HepG2 (cell line): ENCODE results near the gene HEPN1. TPM values are rescaled to one million over a fixed set of nuclear protein-coding genes. Genes with fewer than 3 reads are reported as not detected.

Source experiments
- ATAC-seq: fragments of 200-7000 bp; cut with Tn5 transposase; 3 replicates; pipeline ENCODE4 v1.9.1; 2020; ENCODE audit warnings: mild to moderate bottlenecking, moderate library complexity
- BruUV-seq: library from RNA; stranded (reverse); fragments of 400-500 nt; replicated peaks from 2 replicates; lab custom pipeline; 2021; lab: Mats Ljungman, UMichigan
- CTCF ChIA-PET: fragments of 300-600 bp; formaldehyde crosslinking; extraction: SDS; loops from one replicate; lab custom pipeline; 2021; ENCODE audit warnings: low total read pairs, inconsistent platforms, low intra/inter-chr PET ratio; lab: Yijun Ruan, JAX
- POLR2A ChIA-PET: fragments of 350-600 bp; sonication (Branson Sonifier 250); formaldehyde crosslinking; loops from one replicate; lab custom pipeline; 2020; ENCODE audit warnings: antibody characterized with exemption, inconsistent platforms; lab: Yijun Ruan, JAX
- DNase-seq: peaks from one replicate; pipeline ENCODE4 v3.0.0-alpha.2; 2015; ENCODE audit warnings: low spot score
- FAIRE-seq: peaks from 3 replicates; lab custom pipeline; 2011; peaks lifted over from hg19 to GRCh38; lab: Jason Lieb, UNC
- H2AFZ ChIP-seq: one replicate; pipeline ENCODE4 v1.6.1; 2011; ENCODE audit warnings: low read length, inconsistent platforms
- H3K27ac ChIP-seq: fragments of 300-600 bp; 3 replicates; pipeline ENCODE4 v1.8.0; 2011; ENCODE audit warnings: mixed run types, mild to moderate bottlenecking, mixed read lengths, low read length, inconsistent platforms; ENCODE audit not compliant: insufficient read depth; ENCODE audit errors: extremely low read length
- H3K27me3 ChIP-seq, 2 experiments: fragments of 200-600 bp in 1 of 2; 2 replicates in 1 of 2; 3 replicates in 1 of 2; pipeline versions ENCODE4 v1.6.0 to v1.8.0; 2011; ENCODE audit warnings: low read length in 2 of 2, mild to moderate bottlenecking in 2 of 2, moderate library complexity in 2 of 2, inconsistent platforms in 1 of 2; ENCODE audit not compliant: insufficient read depth in 2 of 2, control insufficient read depth in 1 of 2
- H3K36me3 ChIP-seq, 2 experiments: fragments of 200-600 bp in 1 of 2; replicated peaks in 1 of 2; 2 replicates in 1 of 2; 3 replicates in 1 of 2; pipeline versions ENCODE4 v1.5.1 to v1.8.0; 2011; ENCODE audit warnings: low read length in 2 of 2, inconsistent platforms in 1 of 2; ENCODE audit not compliant: insufficient read depth in 2 of 2, control insufficient read depth in 1 of 2
- H3K4me1 ChIP-seq: 2 replicates; pipeline ENCODE4 v1.5.1; 2012; ENCODE audit warnings: low read length, inconsistent platforms; ENCODE audit not compliant: insufficient read depth
- H3K4me2 ChIP-seq: 2 replicates; pipeline ENCODE4 v1.6.0; 2011; ENCODE audit warnings: low read depth, low read length, inconsistent platforms
- H3K4me3 ChIP-seq, 3 experiments: fragments of 200-600 bp in 1 of 3; sonication (generic), shearing (Covaris generic) in 1 of 3; replicated peaks in 1 of 3; 2 replicates each; pipeline ENCODE4 v1.5.1; 2011 to 2016; ENCODE audit warnings: low read length in 3 of 3, inconsistent platforms in 2 of 3, low read depth in 2 of 3, mild to moderate bottlenecking in 2 of 3, control low read depth in 1 of 3, mixed read lengths in 1 of 3; ENCODE audit not compliant: insufficient read depth in 1 of 3
- H3K79me2 ChIP-seq: one replicate; pipeline ENCODE4 v1.6.1; 2011; ENCODE audit warnings: low read length, inconsistent platforms; ENCODE audit not compliant: insufficient read depth
- H3K9ac ChIP-seq: 2 replicates; pipeline ENCODE4 v1.6.0; 2011; ENCODE audit warnings: mild to moderate bottlenecking, low read depth, low read length, inconsistent platforms; ENCODE audit not compliant: insufficient read depth
- H3K9me3 ChIP-seq: 2 replicates; pipeline ENCODE4 v1.5.1; 2012; ENCODE audit warnings: mild to moderate bottlenecking, low read length
- H4K20me1 ChIP-seq: 2 replicates; pipeline ENCODE4 v1.6.0; 2011; ENCODE audit warnings: inconsistent platforms, mild to moderate bottlenecking, low read length, moderate library complexity; ENCODE audit not compliant: insufficient read depth
- AKNA ChIP-seq: sonication (generic); formaldehyde crosslinking; IDR thresholded peaks from 2 replicates; pipeline ENCODE4 v1.4.0; 2020; ENCODE audit warnings: missing genetic modification reagents, borderline replicate concordance
- FOXA3 ChIP-seq: IDR thresholded peaks from 2 replicates; pipeline ENCODE4 v1.6.1; 2016; ENCODE audit warnings: missing genetic modification reagents, missing compliant biosample characterization
- FOXP4 ChIP-seq: sonication (generic); formaldehyde crosslinking; IDR thresholded peaks from 2 replicates; pipeline ENCODE4 v1.4.0; 2020; ENCODE audit warnings: missing genetic modification reagents
- SCMH1 ChIP-seq: sonication (generic); formaldehyde crosslinking; IDR thresholded peaks from 2 replicates; pipeline ENCODE4 v1.9.0; 2021; ENCODE audit warnings: missing genetic modification reagents, mild to moderate bottlenecking, borderline replicate concordance
- ZBTB14 ChIP-seq: sonication (generic); formaldehyde crosslinking; IDR thresholded peaks from 2 replicates; pipeline ENCODE4 v1.4.0; 2020; ENCODE audit warnings: missing genetic modification reagents
- ZC3H13 ChIP-seq: sonication (generic); formaldehyde crosslinking; IDR thresholded peaks from 2 replicates; pipeline ENCODE4 v1.8.1; 2023; ENCODE audit warnings: mild to moderate bottlenecking, missing genetic modification reagents, moderate library complexity
- ZNF563 ChIP-seq: sonication (generic); formaldehyde crosslinking; IDR thresholded peaks from 2 replicates; pipeline ENCODE4 v1.8.0; 2022; ENCODE audit warnings: mild to moderate bottlenecking, moderate library complexity, missing genetic modification reagents
- WGBS: methylation state at CpG from one replicate; pipeline ENCODE4 v1.1.6; 2017; ENCODE audit warnings: low lambda C conversion rate; 5-methylcytosine and 5-hydroxymethylcytosine counted together
- in situ Hi-C: cut with HindIII; loops from 2 replicates; pipeline ENCODE4 v1.10.0; 2017; ENCODE audit warnings: low pct_unique_long_range_greater_than_20kb; ENCODE audit not compliant: extremely low pct_ligation_motif_present
- intact Hi-C: fragments of 100-400 bp; cut with micrococcal nuclease; formaldehyde crosslinking; loops from one replicate; pipeline ENCODE4 v1.10.0; 2022; ENCODE audit not compliant: unreplicated experiment
- polyA plus RNA-seq, 8 experiments: library from polyadenylated mRNA; depleted of rRNA in 3 of 8; stranded (reverse) in 7 of 8; unstranded in 1 of 8; fragments of >200 nt; fragmentation: Illumina TruSeq in 4 of 8; extraction: Trizol in 4 of 8; gene quantifications; 2 replicates each; pipeline versions ENCODE4 v1.2.1 to v1.2.3, GENCODE V29; 2011 to 2016; ENCODE audit warnings: low read depth in 4 of 8, missing spikeins in 1 of 8, mixed read lengths in 1 of 8; ENCODE audit not compliant: insufficient read depth in 1 of 8
- total RNA-seq, 5 experiments: library from RNA; depleted of rRNA; stranded (reverse); fragments of >200 nt; fragmentation: Illumina TruSeq; extraction: Trizol; gene quantifications; 2 replicates each; pipeline ENCODE4 v1.2.3, GENCODE V29; 2016; ENCODE audit warnings: low read depth in 1 of 5

The HEPN1 gene
- total and polyA plus RNA-seq, 2 of the 13 experiments (the other 11 are each of a cell fraction or from before 2014, with no cell fraction given): not detected

- CTCF ChIA-PET: no interaction called here
- TF ChIP-seq SCMH1 (CRISPR knock-in tag) (no peak), ZBTB14 (CRISPR knock-in tag) (no peak)
- TF ChIP-seq, all 625 proteins: peak for 0
- no peak overlapping the region for H3K4me3 ChIP-seq
- in situ Hi-C loops: no loop called here
- no peaks in the 10 kb centered on the region for H3K27me3 ChIP-seq
- no peak overlapping the region for H3K9ac ChIP-seq
- intact Hi-C loops: no loop called here
- DNase-seq (no peak), FAIRE-seq (no peak), ATAC-seq (peak; percentile 60)
- POLR2A ChIA-PET: interaction anchor here (1.4 kb wide), 1 partner anchor 38 kb away, joined by 3 read pairs; the partner anchor contains the start of gene CCDC15
- no peak overlapping the region for H3K27ac ChIP-seq
- no TSS peak for BruUV-seq
- no peaks in the 10 kb centered on the region for H3K79me2 ChIP-seq
- H3K4me1 ChIP-seq: peaks cover 19% of the 10 kb centered on the region
- H4K20me1 ChIP-seq: no peaks in the 10 kb centered on the region
- H3K36me3 ChIP-seq: peaks cover 0 to 1% of the 10 kb centered on the region in 2 experiments; a peak in 2 of 5 replicates
- no peak overlapping the region for H3K4me2 ChIP-seq
- H2AFZ ChIP-seq: no peak overlapping the region
- peaks cover 11% of the 10 kb centered on the region for H3K9me3 ChIP-seq
Observed at GRCh38 chr11:124916370-124916710, 2.7 kb upstream of the HEPN1 start.

GRCh38 chr11:124917115-124917637 is 1.9 kb upstream of the HEPN1 start:
- Histone ChIP-seq H3K4me2 (no peak overlapping the region), H2AFZ (no peak overlapping the region), H3K36me3 (peaks cover 1 to 10% of the 10 kb centered on the region in 2 experiments), H3K27ac (no peak overlapping the region), H3K9ac (no peak overlapping the region), H4K20me1 (no peaks in the 10 kb centered on the region), H3K79me2 (no peaks in the 10 kb centered on the region), H3K4me3 (no peak overlapping the region), H3K9me3 (peaks cover 7% of the 10 kb centered on the region), H3K4me1 (peaks cover 19% of the 10 kb centered on the region), H3K27me3 (no peaks in the 10 kb centered on the region)
- DNase-seq (peak; percentile 16), ATAC-seq (peak; percentile 66), FAIRE-seq (no peak)
- intact Hi-C loops (no loop called here), in situ Hi-C loops (no loop called here)
- ChIA-PET CTCF (no interaction called here), POLR2A (interaction anchor here (1.4 kb wide), 1 partner anchor 37 kb away, joined by 3 read pairs; the partner anchor contains the start of gene CCDC15)
- no TSS peak for BruUV-seq
- WGBS: 90% methylated on average over 6 of the region's 6 CpGs
- TF ChIP-seq ZNF563 (CRISPR knock-in tag): peak; percentile 90; the same call in 1 of the 2 replicates
- 0 out of 2 replicates have a peak, but pooled peaks have one; percentile 11 for TF ChIP-seq ZC3H13 (CRISPR knock-in tag)
- no peak for TF ChIP-seq FOXP4 (CRISPR knock-in tag)
- TF ChIP-seq AKNA: no peak
- TF ChIP-seq FOXA3 (CRISPR knock-in tag): peak; percentile 57
